ENCODE data around the gene NDUFB8.

Gene NDUFB8

GRCh38 chr10:100520811-100521210, 8.9 kb downstream of the NDUFB8 start:
- Histone ChIP-seq H3K4me2 (ENCODE audit: low read length) (no peak overlapping the region), H3K79me2 (ENCODE audit: insufficient read depth, low read length) (no peaks in the 10 kb centered on the region), H3K36me3 (ENCODE audit: insufficient read depth, low read length) (peaks cover 25% of the 10 kb centered on the region; the same call in 1 of the 2 replicates), H3K9me2 (ENCODE audit: low read depth, low read length) (no peaks in the 10 kb centered on the region), H3K4me3 (ENCODE audit: low read depth, low read length, poor library complexity, severe bottlenecking) (no peak overlapping the region), H2AFZ (ENCODE audit: low read length) (no peak overlapping the region), H3K9ac (ENCODE audit: low read length) (no peak overlapping the region), H3K27ac (ENCODE audit: low read depth, low read length, poor library complexity, severe bottlenecking) (no peak overlapping the region), H4K20me1 (ENCODE audit: insufficient read depth, low read length) (no peaks in the 10 kb centered on the region), H3K4me1 (ENCODE audit: insufficient read depth, low read length, severe bottlenecking) (no peaks in the 10 kb centered on the region), H3K9me3 (ENCODE audit: low read length) (no peaks in the 10 kb centered on the region), H3F3A (ENCODE audit: insufficient read depth, low read length) (no peaks in the 10 kb centered on the region), H3K27me3 (ENCODE audit: insufficient read depth, low read length) (no peaks in the 10 kb centered on the region)
- TF ChIP-seq EZH2 (IDR thresholded peaks at IDR 0.05; ENCODE audit: borderline replicate concordance, low read length): no peak
- TF ChIP-seq CTCF (IDR thresholded peaks at IDR 0.05; ENCODE audit: low read length): no peak

- no peak within 1 kb of the TSS for H3K4me2 ChIP-seq (ENCODE audit: low read length)
- H2AFZ ChIP-seq (ENCODE audit: low read length): no peak within 1 kb of the TSS
- H3F3A ChIP-seq (ENCODE audit: insufficient read depth, low read length): no peaks in the 10 kb centered on the region
- TF ChIP-seq EZH2 (IDR thresholded peaks at IDR 0.05; ENCODE audit: borderline replicate concordance, low read length) (no peak), CTCF (IDR thresholded peaks at IDR 0.05; ENCODE audit: low read length) (no peak)
- H3K79me2 ChIP-seq (ENCODE audit: insufficient read depth, low read length): no peaks in the 10 kb centered on the region
- H3K9me2 ChIP-seq (ENCODE audit: low read depth, low read length): no peaks in the 10 kb centered on the region
- no peaks in the 10 kb centered on the region for H3K9me3 ChIP-seq (ENCODE audit: low read length)
- H3K36me3 ChIP-seq (ENCODE audit: insufficient read depth, low read length): peaks cover 17% of the 10 kb centered on the region; the same call in 1 of the 2 replicates
- H3K9ac ChIP-seq (ENCODE audit: low read length): no peak within 1 kb of the TSS
- H3K27ac ChIP-seq (ENCODE audit: low read depth, low read length, poor library complexity, severe bottlenecking): no peak within 1 kb of the TSS
- H3K4me3 ChIP-seq (ENCODE audit: low read depth, low read length, poor library complexity, severe bottlenecking): no peak within 1 kb of the TSS
- H3K4me1 ChIP-seq (ENCODE audit: insufficient read depth, low read length, severe bottlenecking): no peaks in the 10 kb centered on the region
- H3K27me3 ChIP-seq (ENCODE audit: insufficient read depth, low read length): no peaks in the 10 kb centered on the region
- H4K20me1 ChIP-seq (ENCODE audit: insufficient read depth, low read length): no peaks in the 10 kb centered on the region
These were observed 10.2 kb downstream of the NDUFB8 start, which contains the start of gene SEC31B for GRCh38 chr10:100519311-100520051. Gene SEC31B (minus strand): TSS chr10:100519861. CDS start chr10:100516952, 2,909 bp downstream.

GRCh38 chr10:100518761-100519241, 10.9 kb downstream of the NDUFB8 start:
- Histone ChIP-seq H3K9me2 (ENCODE audit: low read depth, low read length) (no peaks in the 10 kb centered on the region), H3K27ac (ENCODE audit: low read depth, low read length, poor library complexity, severe bottlenecking) (no peak overlapping the region), H4K20me1 (ENCODE audit: insufficient read depth, low read length) (no peaks in the 10 kb centered on the region), H3F3A (ENCODE audit: insufficient read depth, low read length) (no peaks in the 10 kb centered on the region), H3K79me2 (ENCODE audit: insufficient read depth, low read length) (no peaks in the 10 kb centered on the region), H2AFZ (ENCODE audit: low read length) (no peak overlapping the region), H3K4me3 (ENCODE audit: low read depth, low read length, poor library complexity, severe bottlenecking) (no peak overlapping the region), H3K9ac (ENCODE audit: low read length) (no peak overlapping the region), H3K9me3 (ENCODE audit: low read length) (no peaks in the 10 kb centered on the region), H3K4me2 (ENCODE audit: low read length) (no peak overlapping the region), H3K27me3 (ENCODE audit: insufficient read depth, low read length) (no peaks in the 10 kb centered on the region), H3K36me3 (ENCODE audit: insufficient read depth, low read length) (peaks cover 12% of the 10 kb centered on the region; the same call in 1 of the 2 replicates), H3K4me1 (ENCODE audit: insufficient read depth, low read length, severe bottlenecking) (no peaks in the 10 kb centered on the region)
- TF ChIP-seq EZH2 (IDR thresholded peaks at IDR 0.05; ENCODE audit: borderline replicate concordance, low read length): no peak
- peak; percentile 55 for TF ChIP-seq CTCF (IDR thresholded peaks at IDR 0.05; ENCODE audit: low read length)

All from OCI-LY1 (cell line).